Prostate gland (tissue), 2 donors: ENCODE data around the gene FAM107B.

Experiments used
- POLR2A ChIP-seq: fragments of 450-650 bp; IDR thresholded peaks from one replicate; pipeline ENCODE4 v1.6.1; 2016; ENCODE audit warnings: antibody characterized with exemption, mild to moderate bottlenecking
- POLR2AphosphoS5 ChIP-seq: sonication (generic); formaldehyde crosslinking; IDR thresholded peaks from one replicate; pipeline ENCODE4 v1.6.1; 2017; ENCODE audit warnings: antibody characterized with exemption
- TF ChIP-seq, protein P1 (sequence below), 4 experiments: fragments of 200-600 bp in 2 of 4; fragments of 450-650 bp in 2 of 4; sonication (generic) in 2 of 4; IDR thresholded peaks; 1 replicate in 3 of 4; 2 replicates in 1 of 4; pipeline ENCODE4 v1.5.1; 2016 to 2019; ENCODE audit warnings: antibody characterized with exemption in 4 of 4, mild to moderate bottlenecking in 2 of 4, moderate library complexity in 2 of 4

DNA sequence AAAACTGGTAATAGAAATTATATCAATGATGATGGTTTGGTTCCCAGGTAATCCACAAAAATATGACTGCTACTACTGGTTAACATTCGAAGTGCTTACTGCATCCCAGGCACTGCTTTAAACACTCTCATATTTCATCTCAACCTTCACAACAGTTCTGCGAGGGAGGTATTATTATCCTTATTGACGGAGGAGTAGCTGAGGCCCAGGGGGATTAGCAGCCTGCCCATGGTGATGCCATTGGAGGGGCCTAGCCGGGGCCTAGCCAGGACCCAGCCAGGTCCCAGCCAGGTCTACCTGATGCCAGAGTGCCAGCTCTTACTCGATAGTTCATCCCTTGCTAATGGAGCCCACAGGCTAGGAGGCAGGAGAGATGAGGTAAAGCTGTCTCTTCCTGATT, 217.1 kb downstream of the FAM107B start:
- TF ChIP-seq, protein P1, sequence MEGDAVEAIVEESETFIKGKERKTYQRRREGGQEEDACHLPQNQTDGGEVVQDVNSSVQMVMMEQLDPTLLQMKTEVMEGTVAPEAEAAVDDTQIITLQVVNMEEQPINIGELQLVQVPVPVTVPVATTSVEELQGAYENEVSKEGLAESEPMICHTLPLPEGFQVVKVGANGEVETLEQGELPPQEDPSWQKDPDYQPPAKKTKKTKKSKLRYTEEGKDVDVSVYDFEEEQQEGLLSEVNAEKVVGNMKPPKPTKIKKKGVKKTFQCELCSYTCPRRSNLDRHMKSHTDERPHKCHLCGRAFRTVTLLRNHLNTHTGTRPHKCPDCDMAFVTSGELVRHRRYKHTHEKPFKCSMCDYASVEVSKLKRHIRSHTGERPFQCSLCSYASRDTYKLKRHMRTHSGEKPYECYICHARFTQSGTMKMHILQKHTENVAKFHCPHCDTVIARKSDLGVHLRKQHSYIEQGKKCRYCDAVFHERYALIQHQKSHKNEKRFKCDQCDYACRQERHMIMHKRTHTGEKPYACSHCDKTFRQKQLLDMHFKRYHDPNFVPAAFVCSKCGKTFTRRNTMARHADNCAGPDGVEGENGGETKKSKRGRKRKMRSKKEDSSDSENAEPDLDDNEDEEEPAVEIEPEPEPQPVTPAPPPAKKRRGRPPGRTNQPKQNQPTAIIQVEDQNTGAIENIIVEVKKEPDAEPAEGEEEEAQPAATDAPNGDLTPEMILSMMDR (IDR thresholded peaks at IDR 0.05): no peak
- TF ChIP-seq POLR2AphosphoS5 (no peak), POLR2A (no peak)
